Measurements from ENCODE around the gene TMEM158. TPM values are rescaled to one million over a fixed set of nuclear protein-coding genes. Genes with fewer than 3 reads are reported as not detected.

The TMEM158 gene
- total RNA-seq, 1 experiment from 2014 or later, result 1.4 TPM

GRCh38 chr3:45227071-45227820 is 1.2 kb upstream of the TMEM158 start:
- Mint-ChIP-seq H3K4me1 (ENCODE audit: insufficient read depth, unreplicated experiment) (peaks cover 6% of the 10 kb centered on the region), H3K4me3 (ENCODE audit: unreplicated experiment) (no peak overlapping the region), H3K9me3 (ENCODE audit: unreplicated experiment) (no peaks in the 10 kb centered on the region), H3K27me3 (ENCODE audit: insufficient read depth, unreplicated experiment) (peaks cover 52% of the 10 kb centered on the region), H3K27ac (ENCODE audit: low read depth, unreplicated experiment) (no peak overlapping the region), H3K36me3 (ENCODE audit: insufficient read depth, unreplicated experiment) (no peaks in the 10 kb centered on the region)
- intact Hi-C loops (cut with micrococcal nuclease), result no loop called here
- ChIA-PET POLR2A (no interaction called here), CTCF (interaction anchor here (0.6 to 0.7 kb wide), 2 partner anchors 195 to 276 kb away, joined by 4 read pairs; no protein-coding TSS in a partner anchor)
- no peak for TF ChIP-seq CTCF (IDR thresholded peaks at IDR 0.05; ENCODE audit: unreplicated experiment)
- no TSS peak for BruUV-seq (replicated peaks)
- DNase-seq (ENCODE audit: unreplicated experiment), result no peak

GRCh38 chr3:45225465-45226205 is 452 bp downstream of the TMEM158 start:
- peak overlapping the region; percentile 77 for H3K4me3 Mint-ChIP-seq (ENCODE audit: unreplicated experiment)
- no peak for TF ChIP-seq CTCF (IDR thresholded peaks at IDR 0.05; ENCODE audit: unreplicated experiment)
- no TSS peak for BruUV-seq (replicated peaks)
- H3K9me3 Mint-ChIP-seq (ENCODE audit: unreplicated experiment), result no peaks in the 10 kb centered on the region
- H3K36me3 Mint-ChIP-seq (ENCODE audit: insufficient read depth, unreplicated experiment), result no peaks in the 10 kb centered on the region
- POLR2A ChIA-PET, result interaction anchor here (0.6 to 1.7 kb wide), 4 partner anchors 185 to 615 kb away, joined by 3 to 4 read pairs (median 4); partner anchors contain the start of gene SACM1L
- intact Hi-C loops (cut with micrococcal nuclease), result loop anchor here (1.0 kb wide), 1 partner anchor 274 kb away; no protein-coding TSS in a partner anchor
- peaks cover 6% of the 10 kb centered on the region for H3K4me1 Mint-ChIP-seq (ENCODE audit: insufficient read depth, unreplicated experiment)
- H3K27me3 Mint-ChIP-seq (ENCODE audit: insufficient read depth, unreplicated experiment), result peaks cover 36% of the 10 kb centered on the region
- peak; percentile 22 for DNase-seq (ENCODE audit: unreplicated experiment)
- CTCF ChIA-PET, result interaction anchor here (0.7 to 3.1 kb wide), 5 partner anchors 27 to 262 kb away, joined by 3 to 10 read pairs (median 3); no protein-coding TSS in a partner anchor
- no peak overlapping the region for H3K27ac Mint-ChIP-seq (ENCODE audit: low read depth, unreplicated experiment)

GRCh38 chr3:45224824-45225464 is 1.1 kb downstream of the TMEM158 start:
- TF ChIP-seq CTCF (IDR thresholded peaks at IDR 0.05; ENCODE audit: unreplicated experiment), result peak; percentile 64
- ChIA-PET POLR2A (interaction anchor here (0.6 to 1.7 kb wide), 3 partner anchors 102 to 186 kb away, joined by 3 to 4 read pairs (median 4); no protein-coding TSS in a partner anchor), CTCF (interaction anchor here (0.6 to 3.1 kb wide), 15 partner anchors 10 to 817 kb away, joined by 3 to 10 read pairs (median 3); no protein-coding TSS in a partner anchor)
- H3K36me3 Mint-ChIP-seq (ENCODE audit: insufficient read depth, unreplicated experiment), result no peaks in the 10 kb centered on the region
- BruUV-seq (replicated peaks), result no TSS peak
- peak overlapping the region; percentile 77 for H3K4me3 Mint-ChIP-seq (ENCODE audit: unreplicated experiment)
- H3K27me3 Mint-ChIP-seq (ENCODE audit: insufficient read depth, unreplicated experiment), result peaks cover 29% of the 10 kb centered on the region
- no peaks in the 10 kb centered on the region for H3K9me3 Mint-ChIP-seq (ENCODE audit: unreplicated experiment)
- H3K4me1 Mint-ChIP-seq (ENCODE audit: insufficient read depth, unreplicated experiment), result peaks cover 6% of the 10 kb centered on the region
- intact Hi-C loops (cut with micrococcal nuclease), result loop anchor here (1.0 kb wide), 1 partner anchor 274 kb away; no protein-coding TSS in a partner anchor
- H3K27ac Mint-ChIP-seq (ENCODE audit: low read depth, unreplicated experiment), result no peak overlapping the region
- DNase-seq (ENCODE audit: unreplicated experiment), result peak; percentile 67

Data from MCF 10A (cell line).